Daoy (cell line): ENCODE results near the gene SDE2. TPM values are rescaled to one million over a fixed set of nuclear protein-coding genes. Genes with fewer than 3 reads are reported as not detected.
"Not testable (repeated sequence)": the region's sequence is repeated elsewhere in the genome, so short reads cannot be mapped to it uniquely, and the experiment has no call there.

Source experiments
- DNase-seq: peaks from one replicate; pipeline ENCODE4 v3.0.0-alpha.2; 2015; ENCODE audit warnings: low read depth
- total RNA-seq: library from RNA; depleted of rRNA; stranded (reverse); fragments of >200 nt; shearing (Covaris generic); gene quantifications from 2 replicates; pipeline ENCODE4 v1.2.3, GENCODE V29; 2014

Gene SDE2
- total RNA-seq, 1 experiment from 2014 or later: 22.5 TPM

- DNase-seq: no peak
These were observed 21.0 kb downstream of the SDE2 start for GRCh38 chr1:225977937-225978748.

GRCh38 chr1:225975146-225975545 lies 24.0 kb downstream of the SDE2 start:
- not testable (repeated sequence) for DNase-seq

GRCh38 chr1:225974454-225974853 lies 24.7 kb downstream of the SDE2 start:
- DNase-seq: no peak

GRCh38 chr1:225973158-225973557 lies 26.0 kb downstream of the SDE2 start:
- DNase-seq: no peak

- DNase-seq: no peak
These were observed 26.6 kb downstream of the SDE2 start for GRCh38 chr1:225972344-225973152.

- DNase-seq: not testable (repeated sequence)
These were observed 28.5 kb downstream of the SDE2 start for GRCh38 chr1:225970592-225971157.

- not testable (repeated sequence) for DNase-seq
These were observed 29.4 kb downstream of the SDE2 start for GRCh38 chr1:225969751-225970150.

- no peak for DNase-seq
These were observed 33.9 kb downstream of the SDE2 start for GRCh38 chr1:225965231-225965630.

- no peak for DNase-seq
These were observed 35.2 kb downstream of the SDE2 start for GRCh38 chr1:225963735-225964530.

GRCh38 chr1:225962440-225962975 lies 36.6 kb downstream of the SDE2 start:
- DNase-seq: peak; percentile 65

GRCh38 chr1:225961659-225962439 lies 37.3 kb downstream of the SDE2 start:
- DNase-seq: no peak

- no peak for DNase-seq
These were observed 41.1 kb downstream of the SDE2 start for GRCh38 chr1:225958041-225958440.

- DNase-seq: no peak
These were observed 44.4 kb downstream of the SDE2 start for GRCh38 chr1:225954753-225955152.

- no peak for DNase-seq
These were observed 45.8 kb downstream of the SDE2 start for GRCh38 chr1:225953315-225953714.

GRCh38 chr1:225950905-225951497 lies 48.1 kb downstream of the SDE2 start:
- DNase-seq: no peak

- no peak for DNase-seq
These were observed 50.1 kb downstream of the SDE2 start for GRCh38 chr1:225949041-225949440.

GRCh38 chr1:225946803-225947202 lies 52.3 kb downstream of the SDE2 start:
- DNase-seq: no peak

GRCh38 chr1:225946082-225946620 lies 53.0 kb downstream of the SDE2 start:
- DNase-seq: no peak

- no peak for DNase-seq
These were observed 53.6 kb downstream of the SDE2 start for GRCh38 chr1:225945564-225945963.

GRCh38 chr1:225944951-225945350 lies 54.2 kb downstream of the SDE2 start:
- no peak for DNase-seq
